Measurements from ENCODE around the gene AKAP13.

DNA sequence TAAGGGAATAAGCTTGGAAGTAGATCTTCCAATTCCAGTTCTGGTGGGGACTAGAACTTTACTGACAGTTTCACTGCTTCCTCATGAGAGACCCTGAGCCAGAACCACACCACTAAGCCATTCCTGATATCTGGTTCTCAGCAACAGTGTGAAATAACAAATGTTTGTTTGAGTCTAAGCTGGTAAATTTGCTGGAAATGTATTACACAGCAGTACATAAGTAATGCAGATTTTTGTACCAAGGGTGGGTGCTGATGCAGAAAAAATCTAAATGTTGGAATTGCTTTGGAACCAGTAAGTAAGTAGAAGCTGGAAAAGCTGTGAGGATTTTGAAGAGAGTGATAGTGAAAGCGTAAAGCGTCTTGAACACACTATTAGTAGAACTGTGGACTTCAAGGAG lies 14.4 kb upstream of the AKAP13 start:
- TF ChIP-seq, protein P1, sequence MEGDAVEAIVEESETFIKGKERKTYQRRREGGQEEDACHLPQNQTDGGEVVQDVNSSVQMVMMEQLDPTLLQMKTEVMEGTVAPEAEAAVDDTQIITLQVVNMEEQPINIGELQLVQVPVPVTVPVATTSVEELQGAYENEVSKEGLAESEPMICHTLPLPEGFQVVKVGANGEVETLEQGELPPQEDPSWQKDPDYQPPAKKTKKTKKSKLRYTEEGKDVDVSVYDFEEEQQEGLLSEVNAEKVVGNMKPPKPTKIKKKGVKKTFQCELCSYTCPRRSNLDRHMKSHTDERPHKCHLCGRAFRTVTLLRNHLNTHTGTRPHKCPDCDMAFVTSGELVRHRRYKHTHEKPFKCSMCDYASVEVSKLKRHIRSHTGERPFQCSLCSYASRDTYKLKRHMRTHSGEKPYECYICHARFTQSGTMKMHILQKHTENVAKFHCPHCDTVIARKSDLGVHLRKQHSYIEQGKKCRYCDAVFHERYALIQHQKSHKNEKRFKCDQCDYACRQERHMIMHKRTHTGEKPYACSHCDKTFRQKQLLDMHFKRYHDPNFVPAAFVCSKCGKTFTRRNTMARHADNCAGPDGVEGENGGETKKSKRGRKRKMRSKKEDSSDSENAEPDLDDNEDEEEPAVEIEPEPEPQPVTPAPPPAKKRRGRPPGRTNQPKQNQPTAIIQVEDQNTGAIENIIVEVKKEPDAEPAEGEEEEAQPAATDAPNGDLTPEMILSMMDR (IDR thresholded peaks at IDR 0.05), result no peak
- TF ChIP-seq EZH2 (IDR thresholded peaks at IDR 0.05), result no peak

Data from neural progenitor cell (in vitro differentiated cells).